Urinary bladder (tissue), 4 donors: Measurements from ENCODE around the gene POP4. TPM values are rescaled to one million over a fixed set of nuclear protein-coding genes. Genes with fewer than 3 reads are reported as not detected.
A peak's percentile ranks its signal among the peaks of the same experiment; 100 is the strongest.
"Not testable (repeated sequence)": the region's sequence is repeated elsewhere in the genome, so short reads cannot be mapped to it uniquely, and the experiment has no call there.

Source experiments
- DNase-seq: peaks from one replicate; pipeline ENCODE4 v3.0.0-alpha.2; 2015; ENCODE audit errors: extremely low spot score
- H3K27ac ChIP-seq: one replicate; pipeline ENCODE4 v1.5.1; 2013; ENCODE audit warnings: low read depth, mild to moderate bottlenecking, moderate library complexity
- H3K36me3 ChIP-seq: one replicate; pipeline ENCODE4 v1.6.1; 2013; ENCODE audit warnings: mild to moderate bottlenecking, moderate library complexity; ENCODE audit not compliant: insufficient read depth
- H3K4me1 ChIP-seq: one replicate; pipeline ENCODE4 v1.6.1; 2013; ENCODE audit warnings: mild to moderate bottlenecking, moderate library complexity; ENCODE audit not compliant: insufficient read depth
- H3K4me3 ChIP-seq: one replicate; pipeline ENCODE4 v1.5.1; 2013; ENCODE audit warnings: low read depth, low read length
- WGBS: extraction: QIAGEN DNeasy Blood & Tissue Kit; methylation state at CpG from one replicate; pipeline ENCODE4 v1.1.7; 2013; 5-methylcytosine and 5-hydroxymethylcytosine counted together
- polyA plus RNA-seq: library from polyadenylated mRNA; stranded (reverse); fragments of 200-250 nt; gene quantifications from one replicate; pipeline ENCODE4 v1.2.3, GENCODE V29; 2013
- total RNA-seq: library from RNA; depleted of rRNA; stranded (reverse); fragments of >200 nt; gene quantifications from one replicate; pipeline ENCODE4 v1.2.3, GENCODE V29; 2014
- donor health status: healthy with polysubstance abuse.
- donor health status: healthy.

The POP4 gene, protein sequence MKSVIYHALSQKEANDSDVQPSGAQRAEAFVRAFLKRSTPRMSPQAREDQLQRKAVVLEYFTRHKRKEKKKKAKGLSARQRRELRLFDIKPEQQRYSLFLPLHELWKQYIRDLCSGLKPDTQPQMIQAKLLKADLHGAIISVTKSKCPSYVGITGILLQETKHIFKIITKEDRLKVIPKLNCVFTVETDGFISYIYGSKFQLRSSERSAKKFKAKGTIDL
- 66.9 TPM for total RNA-seq
- polyA plus RNA-seq = 82.4 TPM

DNA sequence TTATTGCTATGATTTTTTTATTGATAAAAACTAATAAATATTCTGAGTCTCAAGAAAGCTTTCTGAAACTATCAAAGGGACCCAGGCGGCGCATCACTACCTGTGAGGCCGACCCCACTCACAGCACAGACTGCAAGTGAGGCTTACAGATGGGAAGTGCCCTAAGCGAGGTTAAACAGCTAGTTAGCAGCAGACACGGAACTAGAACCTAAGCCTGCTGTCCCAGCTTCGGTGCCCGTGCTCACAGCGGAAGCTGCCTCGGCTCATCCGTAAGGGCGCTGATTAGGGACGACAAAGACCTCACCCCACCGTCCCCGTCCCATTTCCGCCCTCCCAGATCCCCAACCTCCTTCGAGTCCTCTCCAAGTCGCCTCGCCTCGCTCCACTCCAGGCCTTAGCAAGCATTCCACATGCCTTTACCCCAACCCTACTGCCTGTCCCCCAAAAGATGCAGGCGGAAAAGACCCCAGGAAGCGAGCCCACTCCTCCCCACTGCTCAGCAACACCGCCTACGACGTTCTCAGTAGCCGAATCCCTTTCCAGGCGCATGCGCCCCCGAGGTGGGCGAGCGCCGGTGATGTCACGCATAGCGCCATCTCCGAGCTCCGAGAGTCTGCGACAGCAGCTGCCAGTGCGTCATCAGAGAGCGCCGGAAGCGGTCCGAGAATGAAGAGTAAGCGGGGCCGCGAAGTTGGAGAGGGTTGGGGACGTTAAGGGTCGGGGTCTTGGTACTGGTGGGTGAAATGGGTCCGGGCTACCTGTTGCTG, at the start of gene POP4:
POP4 (plus strand) TSS at position 631 of the 767 bp plus-strand sequence; CDS start at position 667, 36 bp downstream.
- under 1% methylated on average over 47 of the region's 47 CpGs for WGBS
- Histone ChIP-seq H3K27ac (peak within 1 kb of the TSS; percentile 95), H3K4me1 (no peaks in the 10 kb centered on the region), H3K4me3 (peak within 1 kb of the TSS; percentile 84), H3K36me3 (no peaks in the 10 kb centered on the region)
- DNase-seq = peak; percentile 93

DNA sequence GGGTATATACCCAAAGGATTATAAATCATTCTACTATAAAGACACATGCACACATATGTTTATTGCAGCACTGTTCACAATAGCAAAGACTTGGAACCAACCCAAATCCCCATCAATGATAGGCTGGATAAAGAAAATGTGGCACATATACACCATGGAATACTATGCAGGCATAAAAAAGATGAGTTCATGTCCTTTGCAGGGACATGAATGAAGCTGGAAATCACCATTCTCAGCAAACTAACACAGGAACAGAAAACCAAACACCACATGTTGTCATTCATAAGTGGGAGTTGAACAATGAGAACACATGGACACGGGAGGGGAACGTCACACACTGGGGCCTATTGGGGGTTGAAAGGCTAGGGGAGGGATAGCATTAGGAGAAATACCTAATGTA, 47.0 kb upstream of the POP4 start:
- not testable (repeated sequence) for H3K27ac ChIP-seq, H3K4me1 ChIP-seq, H3K36me3 ChIP-seq, H3K4me3 ChIP-seq, DNase-seq
- 81% methylated on average over 2 of the region's 2 CpGs for WGBS

DNA sequence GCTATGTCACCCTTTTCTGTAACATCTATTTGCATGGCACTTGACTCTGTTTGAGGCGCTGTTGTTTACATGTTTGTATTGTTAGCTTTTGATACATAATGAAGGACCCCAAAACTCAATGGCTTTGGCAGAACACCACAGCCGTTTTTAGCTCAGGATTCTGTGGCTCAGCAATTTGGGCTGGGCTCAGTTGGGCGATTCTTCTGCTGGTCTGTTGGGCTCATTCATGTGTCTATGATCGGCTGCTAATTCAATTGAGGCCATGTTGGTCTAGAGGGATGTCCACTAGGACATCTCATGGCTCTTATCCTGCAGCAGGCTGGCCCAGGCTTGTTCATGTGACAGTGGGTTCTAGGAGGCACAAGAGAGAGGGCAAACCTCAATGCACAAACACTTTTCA, 46.3 kb upstream of the POP4 start:
- Histone ChIP-seq H3K27ac (no peak overlapping the region), H3K4me1 (no peaks in the 10 kb centered on the region), H3K36me3 (no peaks in the 10 kb centered on the region), H3K4me3 (no peak overlapping the region)
- WGBS = 80% methylated on average over 4 of the region's 4 CpGs
- no peak for DNase-seq

DNA sequence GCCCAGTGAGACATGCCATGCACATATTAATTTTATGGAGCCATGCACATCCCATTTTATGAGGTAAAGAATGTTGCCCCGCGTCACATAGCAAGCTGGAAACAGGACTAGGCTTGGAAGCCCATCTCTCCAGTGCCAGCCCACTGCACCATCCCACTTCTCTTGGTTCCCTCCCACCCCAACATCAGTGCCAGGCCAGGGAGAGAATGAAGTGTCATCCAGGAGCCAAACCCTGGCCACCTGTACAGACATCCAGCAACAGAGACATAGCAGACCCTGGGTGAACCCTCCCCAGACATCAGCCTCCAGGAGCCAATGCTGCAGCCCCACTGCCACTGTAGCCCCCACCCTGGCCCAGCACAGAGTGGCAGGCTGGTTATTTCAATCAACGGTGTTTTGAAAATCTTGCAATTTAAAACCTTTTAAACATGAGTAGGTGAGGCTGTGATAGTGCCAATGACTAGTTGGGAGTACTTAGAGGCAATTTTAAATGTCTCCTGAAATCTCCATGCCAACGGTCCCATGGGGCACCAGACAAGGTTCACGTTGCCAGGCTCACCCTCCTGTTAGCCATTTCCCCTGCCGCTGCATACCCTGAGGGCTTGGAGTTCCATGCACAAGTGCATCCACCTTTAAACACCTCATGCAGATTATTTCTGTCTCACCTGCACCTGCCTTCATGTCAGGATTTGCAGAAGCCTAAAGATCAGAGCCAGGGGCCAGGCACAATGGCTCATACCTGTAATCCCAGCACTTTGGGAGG, 45.6 kb upstream of the POP4 start:
- Histone ChIP-seq H3K4me1 (no peaks in the 10 kb centered on the region), H3K4me3 (no peak overlapping the region), H3K27ac (no peak overlapping the region), H3K36me3 (no peaks in the 10 kb centered on the region)
- DNase-seq = no peak
- WGBS = 80% methylated on average over 6 of the region's 6 CpGs

DNA sequence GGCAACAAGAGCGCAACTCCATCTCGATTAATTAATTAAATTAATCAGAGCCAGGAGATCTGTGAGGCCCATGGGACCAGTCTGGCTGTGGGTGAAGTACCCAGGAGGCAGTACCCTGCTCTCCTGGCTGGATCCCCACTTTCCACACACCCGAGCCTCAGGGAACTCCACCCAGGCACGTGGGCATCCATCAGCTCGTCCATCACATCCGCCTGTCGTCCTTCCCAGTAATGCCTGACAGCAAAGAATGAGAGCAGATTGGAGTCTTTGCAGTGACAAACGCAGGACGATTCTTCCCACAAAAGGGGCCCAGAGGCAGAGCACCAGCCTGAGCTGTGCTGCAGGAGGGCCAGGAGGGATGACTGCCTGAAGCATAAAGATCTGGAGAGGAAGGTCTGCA, 44.5 kb upstream of the POP4 start:
- H3K4me1 ChIP-seq = no peaks in the 10 kb centered on the region
- no peaks in the 10 kb centered on the region for H3K36me3 ChIP-seq
- no peak for DNase-seq
- no peak overlapping the region for H3K27ac ChIP-seq
- no peak overlapping the region for H3K4me3 ChIP-seq
- WGBS = 74% methylated on average over 9 of the region's 9 CpGs

DNA sequence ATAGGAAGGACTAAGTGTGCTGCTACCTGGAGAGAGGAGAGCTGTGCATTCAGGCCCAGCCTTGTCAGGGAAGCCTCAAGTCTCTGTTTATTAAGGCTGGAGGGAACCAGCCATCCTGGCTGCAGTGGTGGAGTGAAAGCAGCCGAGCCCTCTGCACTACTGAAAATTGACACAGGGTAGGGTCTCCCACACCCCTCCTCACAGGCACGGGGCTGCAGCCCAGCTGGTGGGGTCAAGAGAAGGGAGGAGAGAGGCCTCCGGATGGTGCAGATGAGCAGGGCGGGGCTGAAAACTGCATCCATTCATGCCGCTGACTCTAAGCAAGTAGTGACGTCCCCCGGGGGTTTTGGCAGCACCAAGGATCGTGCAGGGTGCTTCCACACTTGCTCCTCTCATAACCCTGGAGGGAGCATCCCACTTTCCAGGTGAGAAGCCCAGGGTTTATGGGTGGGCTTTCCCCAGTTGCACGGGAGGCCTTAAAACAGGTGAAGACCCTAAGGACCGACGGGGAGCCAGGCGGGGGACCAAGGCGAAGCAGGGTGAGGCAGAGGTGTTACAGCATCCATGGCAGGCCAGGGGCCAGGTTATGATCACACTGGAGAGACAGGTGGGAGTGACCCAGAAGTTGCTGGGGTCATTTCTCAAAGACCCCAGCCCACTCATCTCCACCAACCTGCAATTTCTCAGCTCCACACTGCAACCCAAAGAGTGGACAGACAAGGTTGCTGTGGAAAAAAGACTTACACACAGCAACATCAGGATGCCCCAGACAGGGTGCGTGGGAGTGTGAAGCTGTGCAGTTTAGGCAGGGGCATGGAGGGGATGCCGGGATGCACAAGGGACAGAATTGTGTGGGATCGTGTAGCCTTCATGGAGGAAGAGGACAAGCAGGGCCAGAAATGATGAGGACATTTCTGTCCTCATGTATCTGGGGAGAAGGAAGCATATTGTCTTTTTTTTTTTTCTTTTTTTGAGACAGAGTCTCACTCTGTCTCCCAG, 43.5 kb upstream of the POP4 start:
- DNase-seq = no peak
- H3K4me1 ChIP-seq = no peaks in the 10 kb centered on the region
- WGBS = 57% methylated on average over 16 of the region's 16 CpGs
- no peaks in the 10 kb centered on the region for H3K36me3 ChIP-seq
- no peak overlapping the region for H3K27ac ChIP-seq
- H3K4me3 ChIP-seq = no peak overlapping the region

DNA sequence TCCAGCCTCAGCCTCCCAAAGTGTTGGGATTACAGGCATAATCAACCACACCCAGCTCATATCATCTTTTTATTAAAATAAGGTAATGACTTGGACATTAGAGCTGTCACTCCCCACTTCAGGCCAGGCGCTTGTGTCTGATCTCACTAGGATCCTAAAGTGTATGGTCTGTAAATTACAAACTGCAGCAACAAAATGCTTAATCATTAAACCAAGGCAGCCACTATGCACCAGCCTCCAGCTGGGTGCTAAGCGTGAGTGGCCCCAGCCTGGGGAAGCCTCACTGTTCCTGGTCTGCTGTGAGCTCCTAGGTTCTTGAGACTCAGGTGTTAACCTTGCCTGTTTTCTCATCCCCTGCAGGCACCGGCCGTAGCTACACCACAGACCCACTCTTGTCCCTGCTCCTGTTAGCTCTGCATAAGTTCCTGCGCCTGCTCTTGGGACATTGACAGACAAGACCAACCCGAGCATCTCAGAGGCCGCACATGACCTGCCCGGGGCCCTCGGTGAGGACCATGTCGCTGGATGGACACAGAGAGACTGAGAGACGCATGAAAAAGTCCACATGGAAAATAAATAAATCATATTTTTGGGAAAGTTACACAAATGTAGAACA, 42.5 kb upstream of the POP4 start:
- Histone ChIP-seq H3K27ac (no peak overlapping the region), H3K36me3 (no peaks in the 10 kb centered on the region), H3K4me3 (no peak overlapping the region), H3K4me1 (no peaks in the 10 kb centered on the region)
- no peak for DNase-seq
- 79% methylated on average over 11 of the region's 11 CpGs for WGBS

DNA sequence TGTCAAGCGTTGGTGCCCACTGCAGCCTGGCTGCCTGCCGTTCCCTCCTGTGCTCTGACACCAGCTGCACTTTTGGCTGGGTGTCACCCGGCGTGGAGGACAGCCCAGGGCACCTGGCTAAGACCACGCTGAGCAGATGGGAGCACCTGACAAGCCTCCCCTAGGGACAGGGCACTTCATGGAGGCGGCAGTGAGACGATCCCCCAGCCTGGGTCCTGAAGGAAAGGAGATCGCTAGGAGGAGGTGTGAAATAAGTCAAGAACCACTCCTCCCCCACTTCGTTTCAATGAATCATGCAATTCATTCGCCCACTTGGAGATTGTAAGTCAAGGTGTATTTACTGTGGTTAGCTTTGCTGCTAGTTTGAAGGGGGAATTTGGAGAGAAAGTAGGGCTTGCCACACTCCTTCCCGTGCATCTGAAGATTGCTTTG, 41.5 kb upstream of the POP4 start:
- H3K36me3 ChIP-seq = no peaks in the 10 kb centered on the region
- H3K4me1 ChIP-seq = no peaks in the 10 kb centered on the region
- no peak overlapping the region for H3K27ac ChIP-seq
- no peak for DNase-seq
- H3K4me3 ChIP-seq = no peak overlapping the region
- 50% methylated on average over 11 of the region's 11 CpGs for WGBS

DNA sequence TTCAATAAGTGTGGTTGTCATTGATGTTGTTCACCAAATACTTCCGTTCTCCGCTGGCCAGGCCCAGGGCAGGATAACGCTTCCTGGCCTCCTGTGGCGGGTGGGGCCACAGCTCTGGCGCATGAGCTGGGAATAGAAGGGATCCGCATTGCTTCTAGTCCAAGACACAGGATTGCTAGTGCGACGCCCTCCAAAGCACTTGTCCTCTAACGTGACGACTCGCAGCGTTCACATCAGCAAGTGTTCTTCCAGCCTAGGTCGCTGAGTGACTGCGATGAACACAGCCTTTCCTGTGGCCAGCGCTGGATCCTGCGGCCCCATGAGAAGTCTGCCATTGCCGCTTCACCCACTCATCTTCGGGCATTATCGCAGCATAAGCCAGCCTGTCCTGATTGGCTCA, 40.9 kb upstream of the POP4 start:
- WGBS = 80% methylated on average over 19 of the region's 19 CpGs
- DNase-seq = no peak
- H3K4me1 ChIP-seq = no peaks in the 10 kb centered on the region

DNA sequence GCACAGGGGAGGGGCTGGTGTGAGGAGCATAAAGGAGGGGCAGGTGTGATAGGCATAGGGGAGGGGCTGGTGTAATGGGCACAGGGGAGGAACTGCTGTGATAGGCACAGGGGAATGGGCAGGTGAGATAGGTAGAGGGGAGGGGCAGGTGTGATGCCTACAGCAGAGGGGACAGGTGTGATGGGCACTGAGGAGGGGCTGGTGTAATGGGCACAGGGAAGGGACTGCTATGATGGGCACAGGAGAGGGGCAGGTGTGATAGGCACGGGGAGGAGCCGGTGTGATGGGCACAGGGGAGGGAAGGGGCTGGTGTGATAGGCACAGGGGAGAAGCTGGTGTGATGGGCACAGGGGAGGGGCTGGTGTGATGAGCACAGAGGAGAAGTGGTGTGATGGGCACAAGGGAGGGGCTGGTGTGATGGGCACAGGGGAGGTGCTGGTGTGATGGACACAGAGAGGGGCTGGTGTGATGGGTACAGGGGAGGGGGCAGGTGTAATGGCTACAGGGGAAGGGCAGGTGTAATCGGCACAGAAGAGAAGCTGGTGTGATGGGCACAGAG, 39.5 kb upstream of the POP4 start:
- 92% methylated on average over 3 of the region's 3 CpGs for WGBS
- H3K4me1 ChIP-seq = no peaks in the 10 kb centered on the region
- H3K4me3 ChIP-seq = no peak overlapping the region
- H3K27ac ChIP-seq = no peak overlapping the region
- DNase-seq = no peak
- no peaks in the 10 kb centered on the region for H3K36me3 ChIP-seq

More for the DNA sequence above, 40.9 kb upstream of the POP4 start:
- Histone ChIP-seq H3K4me3 (no peak overlapping the region), H3K27ac (no peak overlapping the region), H3K36me3 (no peaks in the 10 kb centered on the region)

DNA sequence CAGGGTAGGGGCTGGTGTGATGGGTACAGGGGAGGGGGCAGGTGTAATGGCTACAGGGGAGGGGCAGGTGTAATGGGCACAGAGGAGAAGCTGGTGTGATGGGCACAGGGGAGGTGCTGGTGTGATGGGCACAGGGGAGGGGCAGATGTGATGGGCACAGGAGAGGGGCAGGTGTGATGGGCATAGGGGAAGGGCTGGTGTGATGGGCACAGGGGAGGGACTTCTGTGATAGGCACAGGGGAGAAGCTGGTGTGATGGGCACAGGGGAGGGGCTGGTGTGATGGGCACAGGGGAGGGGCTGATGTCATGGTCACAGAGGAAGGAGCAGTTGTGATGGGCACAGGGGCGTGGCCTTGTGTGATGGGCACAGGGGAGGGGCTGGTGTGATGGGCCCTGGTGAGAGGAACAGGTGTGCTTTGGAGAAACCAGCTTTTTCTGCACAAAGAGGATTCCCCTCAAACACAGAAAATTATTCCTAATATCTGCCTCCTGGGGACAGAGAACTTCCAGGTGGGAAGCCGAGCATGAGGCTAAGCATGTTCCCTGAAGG, 38.6 kb upstream of the POP4 start:
- 74% methylated on average over 2 of the region's 2 CpGs for WGBS
- Histone ChIP-seq H3K27ac (no peak overlapping the region), H3K4me3 (no peak overlapping the region)

More for the DNA sequence above, 38.6 kb upstream of the POP4 start:
- H3K36me3 ChIP-seq = no peaks in the 10 kb centered on the region
- DNase-seq = no peak
- H3K4me1 ChIP-seq = no peaks in the 10 kb centered on the region
